ENCODE results near the gene CRYBA2. TPM values are rescaled to one million over a fixed set of nuclear protein-coding genes. Genes with fewer than 3 reads are reported as not detected.
A peak's percentile ranks its signal among the peaks of the same experiment; 100 is the strongest.

CRYBA2 gene
- total RNA-seq, 1 experiment from 2014 or later, result 13.5 TPM

GRCh38 chr2:219010873-219011272 lies 17.7 kb upstream of the CRYBA2 start:
- POLR2A ChIA-PET (ENCODE audit: unreplicated experiment), result interaction anchor here (0.6 kb wide), 1 partner anchor 8 kb away, joined by 6 read pairs; no protein-coding TSS in a partner anchor
- intact Hi-C loops (cut with micrococcal nuclease), result no loop called here

GRCh38 chr2:219010162-219010756 lies 17.0 kb upstream of the CRYBA2 start:
- ChIA-PET CTCF (interaction anchor here (0.6 to 1.0 kb wide), 5 partner anchors 9 to 150 kb away, joined by 3 to 5 read pairs (median 4); no protein-coding TSS in a partner anchor), POLR2A (ENCODE audit: unreplicated experiment) (interaction anchor here (0.6 kb wide), 1 partner anchor 8 kb away, joined by 6 read pairs; no protein-coding TSS in a partner anchor)
- Histone ChIP-seq H3F3A (ENCODE audit: low read length, unreplicated experiment) (no peaks in the 10 kb centered on the region), H3K4me2 (ENCODE audit: low read length) (no peak overlapping the region), H3K9me2 (replicated peaks; ENCODE audit: low read length) (no peaks in the 10 kb centered on the region), H2AFZ (ENCODE audit: low read length) (no peak overlapping the region), H3K27ac (ENCODE audit: low read length) (no peak overlapping the region), H4K20me1 (ENCODE audit: low read length) (no peaks in the 10 kb centered on the region), H3K4me1 (ENCODE audit: insufficient read depth, low read length) (no peaks in the 10 kb centered on the region), H3K36me3 (ENCODE audit: low read depth, low read length) (no peaks in the 10 kb centered on the region), H3K9ac (ENCODE audit: low read length) (no peak overlapping the region), H3K79me2 (ENCODE audit: low read length) (no peaks in the 10 kb centered on the region), H3K27me3 (ENCODE audit: low read length) (no peaks in the 10 kb centered on the region), H3K4me3 (ENCODE audit: low read length) (no peak overlapping the region), H3K9me3 (ENCODE audit: low read length) (no peaks in the 10 kb centered on the region)
- no TSS peak for BruUV-seq (replicated peaks)
- intact Hi-C loops (cut with micrococcal nuclease), result no loop called here
- peak; percentile 98 for ATAC-seq
- peak; percentile 65 for DNase-seq
- peak; percentile 76 for TF ChIP-seq CTCF (conservative IDR thresholded peaks at IDR 0.05; ENCODE audit: low read depth, low read length)
- no peak for TF ChIP-seq EZH2phosphoT487 (IDR thresholded peaks at IDR 0.05; ENCODE audit: borderline replicate concordance, low read length)
- no peak for TF ChIP-seq EZH2 (IDR thresholded peaks at IDR 0.05; ENCODE audit: low read length, unreplicated experiment)

More at GRCh38 chr2:219010873-219011272, 17.7 kb upstream of the CRYBA2 start:
- no peak for TF ChIP-seq EZH2 (IDR thresholded peaks at IDR 0.05; ENCODE audit: low read length, unreplicated experiment)
- TF ChIP-seq CTCF (conservative IDR thresholded peaks at IDR 0.05; ENCODE audit: low read depth, low read length), result no peak
- TF ChIP-seq EZH2phosphoT487 (IDR thresholded peaks at IDR 0.05; ENCODE audit: borderline replicate concordance, low read length), result no peak
- Histone ChIP-seq H3K9me3 (ENCODE audit: low read length) (no peaks in the 10 kb centered on the region), H3K79me2 (ENCODE audit: low read length) (no peaks in the 10 kb centered on the region), H3K9me2 (replicated peaks; ENCODE audit: low read length) (no peaks in the 10 kb centered on the region), H3K27me3 (ENCODE audit: low read length) (no peaks in the 10 kb centered on the region), H2AFZ (ENCODE audit: low read length) (no peak overlapping the region), H3F3A (ENCODE audit: low read length, unreplicated experiment) (no peaks in the 10 kb centered on the region), H3K9ac (ENCODE audit: low read length) (no peak overlapping the region), H3K4me1 (ENCODE audit: insufficient read depth, low read length) (no peaks in the 10 kb centered on the region), H3K36me3 (ENCODE audit: low read depth, low read length) (no peaks in the 10 kb centered on the region), H4K20me1 (ENCODE audit: low read length) (no peaks in the 10 kb centered on the region), H3K4me3 (ENCODE audit: low read length) (no peak overlapping the region), H3K4me2 (ENCODE audit: low read length) (no peak overlapping the region), H3K27ac (ENCODE audit: low read length) (no peak overlapping the region)
- DNase-seq (no peak), ATAC-seq (no peak)
- no TSS peak for BruUV-seq (replicated peaks)
- CTCF ChIA-PET, result no interaction called here

GRCh38 chr2:219009294-219009693 lies 16.1 kb upstream of the CRYBA2 start:
- Histone ChIP-seq H3K4me2 (ENCODE audit: low read length) (no peak overlapping the region), H3K9me3 (ENCODE audit: low read length) (no peaks in the 10 kb centered on the region), H3K36me3 (ENCODE audit: low read depth, low read length) (no peaks in the 10 kb centered on the region), H3K27ac (ENCODE audit: low read length) (no peak overlapping the region), H3K9ac (ENCODE audit: low read length) (no peak overlapping the region), H2AFZ (ENCODE audit: low read length) (no peak overlapping the region), H3K4me3 (ENCODE audit: low read length) (no peak overlapping the region), H3K27me3 (ENCODE audit: low read length) (peaks cover 1% of the 10 kb centered on the region; the same call in 1 of the 2 replicates), H3K4me1 (ENCODE audit: insufficient read depth, low read length) (no peaks in the 10 kb centered on the region), H3K79me2 (ENCODE audit: low read length) (no peaks in the 10 kb centered on the region), H3F3A (ENCODE audit: low read length, unreplicated experiment) (no peaks in the 10 kb centered on the region), H3K9me2 (replicated peaks; ENCODE audit: low read length) (no peaks in the 10 kb centered on the region), H4K20me1 (ENCODE audit: low read length) (no peaks in the 10 kb centered on the region)
- BruUV-seq (replicated peaks), result no TSS peak
- CTCF ChIA-PET, result no interaction called here
- DNase-seq (no peak), ATAC-seq (no peak)
- intact Hi-C loops (cut with micrococcal nuclease), result no loop called here
- TF ChIP-seq EZH2 (IDR thresholded peaks at IDR 0.05; ENCODE audit: low read length, unreplicated experiment) (no peak), CTCF (conservative IDR thresholded peaks at IDR 0.05; ENCODE audit: low read depth, low read length) (no peak), EZH2phosphoT487 (IDR thresholded peaks at IDR 0.05; ENCODE audit: borderline replicate concordance, low read length) (no peak)
- POLR2A ChIA-PET (ENCODE audit: unreplicated experiment), result no interaction called here

Data from PC-3 (cell line).